LNCAP (cell line): ENCODE results near the gene TGFBR3.

ENCODE experiments used
- TF ChIP-seq, protein P1 (sequence below): fragments of 450-650 bp; IDR thresholded peaks from 2 replicates; pipeline ENCODE4 v1.5.1; 2017; ENCODE audit warnings: mild to moderate bottlenecking

TGFBR3 gene

DNA sequence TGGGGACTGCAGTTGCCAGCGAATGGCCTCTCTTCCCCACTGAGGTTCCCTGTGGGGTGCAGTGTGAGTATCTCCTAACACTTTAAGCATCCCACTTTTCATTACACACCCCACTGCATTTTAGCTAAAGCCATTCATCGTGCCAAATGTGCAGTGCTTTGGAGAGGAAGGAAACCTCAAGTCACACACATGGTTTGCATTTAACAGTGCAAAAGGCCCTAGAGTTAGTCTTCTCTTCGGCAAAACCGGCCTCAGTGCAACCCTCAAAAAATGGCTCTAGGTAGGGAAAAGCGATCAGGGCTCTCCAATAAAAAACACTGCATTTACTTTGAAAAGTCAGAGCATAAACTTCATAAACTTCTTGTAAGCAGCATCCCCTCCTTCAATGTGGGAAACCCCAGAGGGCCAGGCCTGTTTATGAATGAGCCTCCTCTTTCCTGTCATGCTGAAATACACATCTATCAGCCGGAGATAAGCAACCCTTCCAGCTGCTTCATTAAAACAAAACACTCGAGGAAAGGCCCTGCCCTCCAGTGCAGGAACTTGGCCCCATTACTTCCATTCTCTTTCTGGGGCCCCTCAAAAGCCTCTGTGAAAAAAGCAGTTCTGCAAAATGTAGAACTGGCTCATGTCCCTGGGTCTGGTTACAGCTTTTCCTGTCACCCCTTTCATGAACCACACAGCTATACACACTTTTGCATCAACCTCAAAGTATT lies 201.3 kb downstream of the TGFBR3 start:
- TF ChIP-seq, protein P1, sequence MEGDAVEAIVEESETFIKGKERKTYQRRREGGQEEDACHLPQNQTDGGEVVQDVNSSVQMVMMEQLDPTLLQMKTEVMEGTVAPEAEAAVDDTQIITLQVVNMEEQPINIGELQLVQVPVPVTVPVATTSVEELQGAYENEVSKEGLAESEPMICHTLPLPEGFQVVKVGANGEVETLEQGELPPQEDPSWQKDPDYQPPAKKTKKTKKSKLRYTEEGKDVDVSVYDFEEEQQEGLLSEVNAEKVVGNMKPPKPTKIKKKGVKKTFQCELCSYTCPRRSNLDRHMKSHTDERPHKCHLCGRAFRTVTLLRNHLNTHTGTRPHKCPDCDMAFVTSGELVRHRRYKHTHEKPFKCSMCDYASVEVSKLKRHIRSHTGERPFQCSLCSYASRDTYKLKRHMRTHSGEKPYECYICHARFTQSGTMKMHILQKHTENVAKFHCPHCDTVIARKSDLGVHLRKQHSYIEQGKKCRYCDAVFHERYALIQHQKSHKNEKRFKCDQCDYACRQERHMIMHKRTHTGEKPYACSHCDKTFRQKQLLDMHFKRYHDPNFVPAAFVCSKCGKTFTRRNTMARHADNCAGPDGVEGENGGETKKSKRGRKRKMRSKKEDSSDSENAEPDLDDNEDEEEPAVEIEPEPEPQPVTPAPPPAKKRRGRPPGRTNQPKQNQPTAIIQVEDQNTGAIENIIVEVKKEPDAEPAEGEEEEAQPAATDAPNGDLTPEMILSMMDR = no peak

DNA sequence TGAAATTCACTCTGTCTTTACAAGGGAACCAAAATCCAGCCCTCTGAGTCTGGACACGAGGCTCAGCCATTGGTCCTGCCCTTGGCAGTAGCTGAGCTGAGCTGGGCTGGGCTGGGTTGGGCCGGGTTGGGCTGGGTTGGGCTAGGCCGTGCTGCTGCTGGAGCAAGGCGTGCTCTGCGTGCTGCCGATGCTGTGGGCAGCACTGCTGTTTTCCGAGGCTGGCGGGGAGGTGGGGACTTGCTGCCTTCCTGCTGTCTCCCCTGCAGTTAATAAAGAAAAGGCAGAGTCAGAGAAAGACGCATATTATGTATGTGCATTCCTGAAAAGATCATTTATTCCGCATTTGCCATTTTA lies 202.4 kb downstream of the TGFBR3 start:
- TF ChIP-seq, protein P1 = no peak

DNA sequence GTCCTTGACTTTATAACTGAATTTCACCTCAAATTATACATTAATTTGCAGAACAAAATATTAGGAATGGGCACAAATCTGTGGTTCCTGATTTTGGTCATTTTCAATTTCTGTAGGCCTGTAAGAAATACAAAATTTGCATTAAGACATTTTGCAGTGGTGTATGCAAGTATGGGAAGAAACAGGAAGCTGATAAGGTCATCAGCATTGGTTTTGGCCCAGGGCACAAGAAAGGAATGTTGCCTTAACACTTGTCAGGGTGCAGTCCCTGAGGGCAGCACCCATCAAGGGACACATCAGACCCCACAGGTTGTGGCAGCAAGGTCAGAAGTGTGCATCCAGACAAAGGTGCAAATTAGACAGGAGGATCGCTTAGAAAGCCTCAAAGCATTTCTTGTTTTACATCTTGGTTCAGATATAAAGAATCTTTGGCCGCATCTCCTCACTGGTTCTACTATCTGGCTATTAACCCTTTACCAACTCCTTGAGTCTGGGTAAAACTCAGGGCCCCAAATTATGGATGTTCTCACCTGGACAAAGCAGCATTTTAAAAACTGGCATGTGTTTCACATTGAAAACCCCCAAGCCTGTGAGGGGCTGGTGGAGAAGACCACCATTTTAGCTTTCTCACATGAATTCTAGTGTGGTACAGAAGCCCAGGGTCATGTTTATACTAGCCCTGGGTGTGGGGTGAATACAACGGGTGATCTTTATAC lies 202.9 kb downstream of the TGFBR3 start:
- TF ChIP-seq, protein P1 = no peak

DNA sequence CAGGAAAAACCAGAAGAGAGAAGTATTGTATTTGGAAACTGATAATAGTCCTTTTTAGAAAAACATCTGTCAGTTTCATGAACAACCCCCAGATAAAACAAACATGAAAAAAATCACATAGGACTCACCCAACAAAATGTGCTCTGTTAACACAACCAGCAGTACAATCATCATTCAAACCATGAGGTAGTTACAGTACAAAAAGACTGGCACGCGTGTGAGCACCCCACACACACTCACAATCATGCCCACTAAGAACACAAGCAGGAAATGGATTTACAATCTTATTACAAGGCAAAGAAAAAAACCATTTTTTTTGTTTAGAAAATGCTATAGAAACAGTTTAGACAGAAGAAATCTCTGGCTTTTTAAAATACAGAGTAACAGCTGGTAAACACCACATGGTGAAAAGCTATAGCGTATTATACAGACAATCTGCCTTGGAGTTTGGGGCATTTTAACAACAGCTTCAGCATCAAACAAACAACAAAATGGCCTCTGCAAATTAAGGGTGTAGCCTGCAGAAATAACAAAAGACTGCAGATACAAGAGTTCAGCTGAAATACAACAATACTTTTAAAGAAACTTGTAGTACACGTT lies 205.3 kb downstream of the TGFBR3 start:
- TF ChIP-seq, protein P1 = no peak

DNA sequence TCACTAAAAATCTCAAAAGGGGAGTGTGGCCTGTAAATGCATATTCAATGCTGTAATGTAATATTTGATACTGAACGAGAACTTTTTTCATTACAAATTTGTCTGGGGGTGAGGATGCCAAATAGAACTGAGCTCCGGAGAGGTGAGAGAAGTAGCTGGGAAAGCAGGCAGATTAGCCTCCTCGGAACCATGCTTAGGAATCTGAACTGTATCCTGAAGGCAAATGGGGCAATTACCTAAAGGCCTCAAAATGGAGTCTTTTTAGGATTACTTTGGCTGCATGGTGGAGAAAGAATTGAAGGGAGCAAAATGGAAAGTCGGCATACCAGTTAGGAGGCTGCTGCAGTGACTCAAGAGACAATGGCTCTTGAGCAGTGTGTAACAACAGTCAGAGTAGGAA lies 206.5 kb downstream of the TGFBR3 start:
- TF ChIP-seq, protein P1 = no peak

DNA sequence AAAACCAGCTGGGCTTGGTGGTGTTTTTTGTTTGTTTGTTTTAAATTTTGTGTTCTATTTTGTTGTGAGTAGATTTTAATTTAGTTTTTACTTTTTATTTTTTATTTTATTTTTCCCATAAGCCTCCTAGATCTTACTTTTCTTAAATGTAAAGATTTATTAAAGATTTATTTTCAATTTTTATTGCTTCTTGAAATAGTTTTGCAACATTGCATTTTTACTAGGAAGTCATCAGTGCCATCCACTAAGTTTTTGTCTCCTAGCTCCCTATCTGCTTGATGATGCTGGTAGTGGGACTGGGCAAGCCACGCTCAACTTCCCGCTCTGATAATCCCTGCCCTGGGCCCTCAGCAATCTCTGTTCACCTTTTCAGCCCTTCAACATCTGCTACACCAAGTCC lies 209.9 kb downstream of the TGFBR3 start:
- TF ChIP-seq, protein P1 = no peak

DNA sequence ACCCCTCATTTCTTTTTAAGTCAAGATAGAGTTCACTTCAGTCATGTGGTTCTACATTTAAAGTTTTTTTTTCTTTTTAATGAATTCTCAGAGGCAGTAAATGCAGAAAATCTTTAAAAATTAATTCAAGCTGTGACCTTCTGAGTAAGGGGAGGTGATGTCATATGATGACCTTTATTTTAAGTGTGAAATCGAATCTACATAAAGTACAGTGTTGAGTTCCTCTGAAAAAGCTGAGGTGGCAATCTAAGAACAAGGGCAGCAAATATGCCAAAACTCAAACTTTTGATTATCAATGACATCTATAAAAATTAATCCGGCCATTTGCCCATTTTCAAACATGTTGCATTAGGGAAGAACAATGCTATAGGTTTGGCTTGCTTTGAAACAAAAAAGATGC lies 211.8 kb downstream of the TGFBR3 start:
- TF ChIP-seq, protein P1 = no peak
